Loucy (cell line): ENCODE measurements around the gene CDR2L.

Experiments used
- H2AFZ ChIP-seq: fragments of 200-600 bp; sonication (generic); 2 replicates; pipeline ENCODE4 v1.6.0; 2016; ENCODE audit warnings: antibody characterized with exemption, mild to moderate bottlenecking, low read length, moderate library complexity
- H3F3A ChIP-seq: fragments of 200-600 bp; 2 replicates; pipeline ENCODE4 v1.6.0; 2016; ENCODE audit warnings: antibody characterized with exemption, low read depth, mild to moderate bottlenecking
- H3K27me3 ChIP-seq: fragments of 200-600 bp; sonication (generic); 2 replicates; pipeline ENCODE4 v1.6.1; 2014; ENCODE audit warnings: low read length, mild to moderate bottlenecking; ENCODE audit not compliant: insufficient read depth, poor library complexity, severe bottlenecking
- H3K36me3 ChIP-seq: fragments of 200-600 bp; sonication (generic); 2 replicates; pipeline ENCODE4 v1.6.1; 2016; ENCODE audit warnings: low read length; ENCODE audit not compliant: insufficient read depth
- H3K4me1 ChIP-seq: fragments of 200-600 bp; sonication (generic); 2 replicates; pipeline ENCODE4 v1.5.1; 2014; ENCODE audit warnings: low read length, mild to moderate bottlenecking; ENCODE audit not compliant: insufficient read depth, poor library complexity, severe bottlenecking
- H3K4me2 ChIP-seq: fragments of 200-600 bp; sonication (generic); 2 replicates; pipeline ENCODE4 v1.6.0; 2014; ENCODE audit warnings: antibody characterized with exemption, low read length, low read depth, mild to moderate bottlenecking; ENCODE audit not compliant: poor library complexity, severe bottlenecking
- H3K4me3 ChIP-seq: fragments of 200-600 bp; sonication (generic); 2 replicates; pipeline ENCODE4 v1.5.1; 2014; ENCODE audit warnings: low read length, mild to moderate bottlenecking, mixed read lengths; ENCODE audit not compliant: poor library complexity, severe bottlenecking
- H3K79me2 ChIP-seq: fragments of 200-600 bp; sonication (generic); 2 replicates; pipeline ENCODE4 v1.6.1; 2014; ENCODE audit warnings: low read length; ENCODE audit not compliant: insufficient read depth
- H3K9ac ChIP-seq: fragments of 200-600 bp; sonication (generic); 2 replicates; pipeline ENCODE4 v1.6.0; 2014; ENCODE audit warnings: mild to moderate bottlenecking, low read depth, low read length, moderate library complexity; ENCODE audit not compliant: poor library complexity, severe bottlenecking
- H3K9me2 ChIP-seq: fragments of 200-600 bp; sonication (generic); replicated peaks from 2 replicates; pipeline ENCODE4 v1.6.1; 2016; ENCODE audit warnings: low read depth, low read length, mixed read lengths
- H3K9me3 ChIP-seq: fragments of 200-600 bp; sonication (generic); 2 replicates; pipeline ENCODE4 v1.6.1; 2014; ENCODE audit warnings: mild to moderate bottlenecking, antibody characterized with exemption, low read length, low read depth; ENCODE audit not compliant: insufficient read depth
- H4K20me1 ChIP-seq: fragments of 200-600 bp; sonication (generic); 2 replicates; pipeline ENCODE4 v1.6.0; 2014; ENCODE audit warnings: antibody characterized with exemption, low read length, mild to moderate bottlenecking; ENCODE audit not compliant: insufficient read depth, poor library complexity, severe bottlenecking
- CTCF ChIP-seq: fragments of 200-600 bp; sonication (generic); conservative IDR thresholded peaks from 2 replicates; pipeline ENCODE4 v1.5.1; 2014; ENCODE audit warnings: mild to moderate bottlenecking, antibody characterized with exemption, low read length
- EZH2phosphoT487 ChIP-seq: fragments of 200-600 bp; IDR thresholded peaks from 2 replicates; pipeline ENCODE4 v1.6.1; 2018; ENCODE audit warnings: antibody characterized with exemption, mild to moderate bottlenecking, moderate library complexity, borderline replicate concordance

The CDR2L gene

GRCh38 chr17:75010683-75011400, 23.4 kb downstream of the CDR2L start:
- Histone ChIP-seq H3F3A (peaks cover 9% of the 10 kb centered on the region; the same call in 1 of the 2 replicates), H3K27me3 (no peaks in the 10 kb centered on the region), H4K20me1 (no peaks in the 10 kb centered on the region), H3K4me3 (no peak overlapping the region), H3K9me3 (no peaks in the 10 kb centered on the region), H3K9ac (no peak overlapping the region), H3K4me1 (peaks cover 16% of the 10 kb centered on the region), H3K36me3 (no peaks in the 10 kb centered on the region), H2AFZ (no peak overlapping the region), H3K9me2 (no peaks in the 10 kb centered on the region), H3K79me2 (peaks cover 20% of the 10 kb centered on the region; the same call in 1 of the 2 replicates), H3K4me2 (no peak overlapping the region)
- TF ChIP-seq CTCF (no peak), EZH2phosphoT487 (no peak)

DNA sequence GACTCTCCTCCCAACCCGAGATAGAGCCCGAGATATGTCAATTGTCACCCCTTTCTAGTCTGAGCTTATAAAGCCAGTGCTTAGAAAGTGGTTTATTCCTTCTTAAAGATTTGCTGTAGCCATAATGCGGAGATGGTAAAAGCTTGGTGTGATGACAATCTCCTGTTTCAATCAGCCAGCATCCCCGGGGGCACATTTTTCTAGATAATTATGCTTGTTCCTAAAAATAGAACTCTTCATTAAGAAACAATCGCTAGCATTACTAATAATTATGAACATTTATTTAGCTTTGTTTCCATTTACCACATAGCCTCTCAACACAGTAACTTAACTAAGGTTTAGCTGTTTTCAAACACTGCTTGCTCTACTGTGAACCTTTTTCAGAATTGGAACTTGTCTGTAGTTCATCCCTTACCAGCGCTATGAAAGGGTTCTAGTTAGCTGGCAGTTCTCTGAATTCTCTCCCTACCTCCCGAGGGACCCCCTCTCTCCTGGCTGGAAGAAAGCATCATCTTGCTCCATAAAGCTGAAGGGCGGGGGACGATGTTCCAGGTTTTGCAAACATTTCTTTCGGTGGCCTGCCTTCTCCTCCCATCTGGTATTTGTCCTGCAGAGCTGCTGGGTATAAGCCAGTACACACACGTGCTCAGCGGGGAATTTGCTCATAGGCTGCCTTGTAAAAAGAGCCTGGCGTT, 24.1 kb downstream of the CDR2L start:
- no peaks in the 10 kb centered on the region for H3K9me2 ChIP-seq

DNA sequence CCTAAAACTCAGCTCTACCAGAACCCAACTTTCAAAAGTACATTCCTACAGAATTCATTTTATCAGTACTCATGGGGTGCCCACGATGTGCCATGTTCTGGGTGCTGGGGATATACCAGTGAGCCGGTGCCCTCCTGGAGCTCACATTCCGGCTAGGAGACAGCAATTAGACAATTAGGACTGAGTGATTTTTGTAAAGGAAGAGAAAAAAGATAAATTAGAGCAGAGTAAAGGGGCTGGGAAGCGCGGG, 24.6 kb downstream of the CDR2L start:
- no peaks in the 10 kb centered on the region for H3K36me3 ChIP-seq
- no peaks in the 10 kb centered on the region for H4K20me1 ChIP-seq
- peak overlapping the region; percentile 90 for H3K4me3 ChIP-seq
- H3K9me2 ChIP-seq, result no peaks in the 10 kb centered on the region
- peak overlapping the region; percentile 86 for H3K9ac ChIP-seq
- peaks cover 20% of the 10 kb centered on the region; the same call in 1 of the 2 replicates for H3K79me2 ChIP-seq
- TF ChIP-seq EZH2phosphoT487, result no peak
- TF ChIP-seq CTCF, result no peak
- no peaks in the 10 kb centered on the region for H3K27me3 ChIP-seq
- H3K9me3 ChIP-seq, result no peaks in the 10 kb centered on the region
- peak overlapping the region; percentile 90 for H3K4me2 ChIP-seq
- H3K4me1 ChIP-seq, result peaks cover 16% of the 10 kb centered on the region
- peak overlapping the region; percentile 97 for H2AFZ ChIP-seq
- H3F3A ChIP-seq, result peaks cover 9% of the 10 kb centered on the region; the same call in 1 of the 2 replicates

More for the DNA sequence above, 24.1 kb downstream of the CDR2L start:
- Histone ChIP-seq H3K36me3 (no peaks in the 10 kb centered on the region), H3F3A (peaks cover 9% of the 10 kb centered on the region; the same call in 1 of the 2 replicates), H3K79me2 (peaks cover 20% of the 10 kb centered on the region; the same call in 1 of the 2 replicates), H2AFZ (peak overlapping the region; percentile 97), H3K9me3 (no peaks in the 10 kb centered on the region), H3K4me1 (peaks cover 16% of the 10 kb centered on the region), H3K4me2 (peak overlapping the region; percentile 90), H3K27me3 (no peaks in the 10 kb centered on the region), H4K20me1 (no peaks in the 10 kb centered on the region), H3K9ac (peak overlapping the region; percentile 86), H3K4me3 (peak overlapping the region; percentile 90)
- no peak for TF ChIP-seq EZH2phosphoT487
